NCI-H82 (cell line): ENCODE data around the gene PLD1.
"Not testable (repeated sequence)": the region's sequence is repeated elsewhere in the genome, so short reads cannot be mapped to it uniquely, and the experiment has no call there.

Source experiments
- DNase-seq: peaks from one replicate; lab custom pipeline; 2025; lab: John Stamatoyannopoulos, UW

The PLD1 gene

GRCh38 chr3:171814662-171815061 is 4.4 kb upstream of the PLD1 start:
- not testable (repeated sequence) for DNase-seq

DNA sequence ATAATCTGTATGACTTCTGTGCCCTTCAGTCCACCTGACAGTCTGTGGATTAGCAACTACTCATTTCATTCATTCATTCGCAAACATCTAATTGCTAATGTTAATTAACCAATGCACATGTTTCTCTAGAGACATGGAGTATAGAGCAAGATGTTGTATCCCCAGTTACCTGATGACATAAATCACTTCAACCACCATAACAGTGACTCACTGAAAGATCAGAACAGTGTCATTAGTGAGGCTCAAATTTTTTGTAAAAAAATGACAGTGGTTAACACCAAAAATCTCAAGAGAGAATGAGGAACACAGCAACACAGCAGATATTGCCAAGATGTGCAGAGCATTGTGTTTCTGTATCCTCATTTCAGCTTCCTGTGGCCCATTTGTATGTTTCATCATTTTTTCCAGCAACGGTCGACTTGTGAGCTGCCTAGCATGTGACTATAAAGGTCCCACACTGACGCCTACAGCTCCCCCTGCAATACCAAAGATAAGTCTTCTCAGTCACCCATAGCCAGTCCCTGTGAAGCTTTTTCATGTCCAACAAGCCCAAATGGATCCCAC is 3.7 kb upstream of the PLD1 start:
- DNase-seq, result no peak

DNA sequence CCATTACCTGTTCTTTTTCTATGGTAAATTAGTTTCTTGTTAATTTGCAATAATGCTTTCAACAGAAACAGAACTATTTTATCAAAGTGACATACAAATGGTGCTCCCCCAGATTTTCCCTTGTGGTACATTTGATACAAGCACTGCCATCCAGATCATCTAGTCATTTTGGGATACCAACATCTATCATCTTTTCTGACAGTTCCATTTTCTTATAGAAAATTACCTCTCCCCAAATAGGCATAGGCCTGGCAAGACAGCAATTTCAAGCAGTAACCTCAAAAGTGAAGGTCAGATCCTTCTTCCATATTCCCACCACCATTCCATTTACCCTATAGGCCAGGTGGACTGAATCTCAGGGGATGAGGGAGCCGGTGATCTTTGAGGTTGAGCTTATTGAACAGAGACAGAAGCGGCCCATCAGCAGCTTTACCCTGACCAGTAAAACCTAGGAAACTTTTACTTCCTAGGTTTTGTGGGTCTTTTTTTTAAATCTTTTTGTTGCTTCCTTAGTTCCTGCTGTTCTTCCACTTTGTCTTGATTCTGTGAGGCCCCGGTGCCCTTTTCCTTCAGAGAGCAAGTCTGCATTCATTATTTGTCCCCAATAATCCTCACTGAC is 3.1 kb upstream of the PLD1 start:
- no peak for DNase-seq

DNA sequence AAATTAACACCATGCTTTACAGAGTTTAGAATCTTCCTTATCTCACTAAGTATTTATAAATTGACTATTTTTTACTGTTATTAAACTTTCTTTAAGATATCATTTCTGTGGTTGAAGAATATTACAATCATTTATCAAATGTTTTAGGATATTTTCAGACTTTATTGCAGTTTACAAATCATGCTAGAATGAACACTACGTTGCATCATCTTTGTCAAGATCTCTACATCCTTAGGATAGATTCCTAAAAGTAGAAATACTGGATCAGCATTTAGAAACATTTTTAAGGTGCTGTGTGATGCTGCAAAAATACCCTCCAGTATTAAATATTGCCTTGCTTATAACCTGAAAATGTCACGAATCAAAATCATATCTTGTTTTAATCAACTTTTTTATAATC is 2.5 kb upstream of the PLD1 start:
- DNase-seq, result no peak

GRCh38 chr3:171811913-171812335 is 1.6 kb upstream of the PLD1 start:
- DNase-seq, result no peak

DNA sequence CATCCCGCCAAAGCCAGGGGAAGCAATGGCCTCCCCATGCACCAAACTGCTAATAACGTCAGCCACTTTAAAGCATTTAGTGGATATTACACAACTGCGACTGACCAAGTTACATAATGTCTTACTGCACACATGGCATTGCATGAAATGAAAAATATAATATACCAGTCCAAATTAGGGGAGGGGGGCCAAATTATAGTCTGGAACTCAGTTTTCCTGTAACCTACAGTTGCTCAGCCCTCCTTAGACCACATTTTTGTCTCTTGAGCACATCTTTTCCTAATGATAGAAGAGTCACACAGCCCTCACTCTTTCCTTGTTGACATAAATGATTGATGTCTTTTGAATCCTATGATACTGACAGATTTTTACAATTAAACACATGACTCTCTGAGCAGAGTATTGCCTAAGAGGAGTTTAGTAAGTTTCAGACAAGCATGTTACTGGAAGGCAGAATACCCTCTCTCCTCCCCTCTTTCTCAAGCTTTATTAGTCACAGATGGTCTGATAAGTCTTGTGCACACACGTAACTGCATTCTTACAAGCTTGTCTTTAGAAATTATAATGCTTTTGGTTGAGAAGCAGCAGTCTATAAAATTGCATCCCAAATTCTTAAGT is 1.1 kb upstream of the PLD1 start:
- DNase-seq, result peak; percentile 35

DNA sequence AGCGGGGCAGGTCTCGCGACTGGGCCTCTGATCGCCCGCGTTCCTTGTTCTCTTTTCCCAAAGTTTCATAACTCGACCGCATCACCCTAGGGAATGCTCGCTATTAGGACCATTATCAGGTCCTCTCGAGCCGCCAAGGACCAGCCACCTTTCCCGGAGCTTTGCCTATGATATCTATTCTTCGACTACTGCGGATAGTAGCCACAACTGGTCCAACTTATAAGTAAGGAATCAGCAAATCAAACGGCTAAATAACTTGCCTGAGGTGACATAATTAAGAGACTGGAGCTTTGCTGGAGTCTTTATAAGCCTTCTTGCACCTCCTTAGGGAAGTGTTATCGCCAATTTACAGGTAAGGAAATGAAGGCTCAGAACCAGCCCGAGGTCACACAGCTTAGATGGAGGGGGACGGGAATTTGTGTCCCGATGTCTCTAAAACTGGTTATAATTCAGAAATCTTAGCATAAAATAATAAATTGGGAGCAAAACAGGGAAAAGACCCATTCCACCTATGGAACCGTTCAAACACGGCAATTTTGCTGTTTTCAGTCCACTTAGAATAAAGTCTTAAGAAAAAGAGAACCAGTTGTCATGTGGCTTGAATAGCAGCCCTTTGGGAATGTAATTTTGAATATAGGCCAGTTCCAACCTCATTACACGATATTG is 479 bp upstream of the PLD1 start:
- no peak for DNase-seq

GRCh38 chr3:171809611-171809860 is 747 bp downstream of the PLD1 start:
- DNase-seq, result peak; percentile 33

DNA sequence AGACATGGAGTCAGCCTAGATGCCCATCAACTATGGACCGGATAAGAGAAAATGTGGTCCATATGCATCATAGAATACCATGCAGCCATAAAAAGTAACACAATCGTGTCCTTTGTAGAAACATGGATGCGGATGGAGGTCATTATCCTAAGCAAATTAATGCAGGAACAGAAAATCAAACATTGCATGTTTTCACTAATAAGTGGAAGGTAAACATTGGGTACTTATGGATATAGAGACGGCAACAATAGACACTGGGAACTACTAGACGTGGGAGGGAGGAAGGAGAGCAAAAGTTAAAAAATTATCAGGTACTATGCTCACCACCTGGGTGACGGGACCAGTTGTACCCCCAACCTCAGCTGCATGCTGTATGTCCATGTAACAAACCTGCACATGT is 2.5 kb downstream of the PLD1 start:
- no peak for DNase-seq

DNA sequence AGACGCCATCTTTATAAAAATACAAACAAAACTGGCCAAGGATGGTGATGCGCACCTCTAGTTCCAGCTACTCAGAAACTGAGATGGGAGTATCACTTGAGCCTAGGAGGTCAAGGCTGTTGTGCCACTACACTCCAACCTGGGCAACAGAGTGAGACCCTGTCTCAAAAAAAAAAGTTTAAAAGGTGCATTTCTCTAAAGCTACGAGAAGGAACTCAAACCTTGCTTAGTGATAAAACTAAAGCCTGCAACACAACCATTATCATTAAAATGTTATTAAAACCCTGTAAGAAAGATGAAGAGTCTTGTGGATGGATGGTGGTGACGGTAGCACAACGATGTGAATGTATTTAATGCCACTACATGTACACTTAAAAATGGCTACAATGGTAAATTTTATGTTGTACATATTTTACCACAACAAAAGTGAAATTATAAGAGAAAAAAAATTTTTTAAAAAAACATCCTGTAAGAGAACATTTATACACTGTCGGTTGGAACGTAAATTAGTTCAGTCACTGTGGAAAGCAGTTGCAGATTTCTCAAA is 3.1 kb downstream of the PLD1 start:
- DNase-seq, result no peak

DNA sequence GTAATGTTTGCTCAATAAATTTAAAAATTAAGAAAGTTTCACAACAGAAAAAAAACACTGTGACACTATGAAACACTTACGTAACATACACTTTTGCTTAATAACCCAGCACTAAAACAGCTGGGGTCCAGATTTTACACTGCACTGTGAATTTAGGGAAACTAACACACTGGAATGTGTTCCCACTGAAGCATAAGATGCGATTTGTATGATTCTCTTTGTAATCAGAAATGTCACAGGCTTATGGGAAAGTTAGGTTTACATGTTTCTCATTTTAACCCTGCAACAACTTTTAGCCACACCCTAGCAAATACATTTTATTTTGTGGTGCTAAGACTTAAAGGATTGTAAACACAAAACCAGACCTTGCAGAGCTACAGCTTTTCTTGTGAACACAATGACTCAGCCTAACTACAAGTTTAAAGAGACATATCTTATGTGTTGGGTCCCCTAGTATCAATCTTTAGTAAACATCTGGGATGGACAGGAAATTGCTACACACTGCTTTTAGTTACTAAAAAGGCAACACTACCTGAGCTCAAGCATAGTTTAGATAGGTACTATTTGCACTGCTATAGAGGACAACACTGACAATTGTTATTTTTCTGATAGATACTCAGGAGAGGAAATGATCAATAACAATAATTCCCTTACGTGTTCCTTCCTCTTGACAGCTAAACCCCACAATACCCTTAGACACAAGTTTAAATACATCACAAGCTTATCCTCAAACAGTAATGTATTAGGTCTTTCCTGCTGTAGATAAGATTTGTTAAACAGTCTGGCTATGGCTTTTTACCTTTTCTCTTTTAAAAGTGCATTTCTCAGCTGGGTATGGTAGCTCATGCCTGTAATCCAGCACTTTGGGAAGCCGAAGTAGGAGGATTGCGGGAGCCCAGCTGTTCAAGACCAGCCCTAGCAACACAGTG is 3.8 kb downstream of the PLD1 start:
- DNase-seq, result no peak

GRCh38 chr3:171805687-171806086 is 4.6 kb downstream of the PLD1 start:
- no peak for DNase-seq

DNA sequence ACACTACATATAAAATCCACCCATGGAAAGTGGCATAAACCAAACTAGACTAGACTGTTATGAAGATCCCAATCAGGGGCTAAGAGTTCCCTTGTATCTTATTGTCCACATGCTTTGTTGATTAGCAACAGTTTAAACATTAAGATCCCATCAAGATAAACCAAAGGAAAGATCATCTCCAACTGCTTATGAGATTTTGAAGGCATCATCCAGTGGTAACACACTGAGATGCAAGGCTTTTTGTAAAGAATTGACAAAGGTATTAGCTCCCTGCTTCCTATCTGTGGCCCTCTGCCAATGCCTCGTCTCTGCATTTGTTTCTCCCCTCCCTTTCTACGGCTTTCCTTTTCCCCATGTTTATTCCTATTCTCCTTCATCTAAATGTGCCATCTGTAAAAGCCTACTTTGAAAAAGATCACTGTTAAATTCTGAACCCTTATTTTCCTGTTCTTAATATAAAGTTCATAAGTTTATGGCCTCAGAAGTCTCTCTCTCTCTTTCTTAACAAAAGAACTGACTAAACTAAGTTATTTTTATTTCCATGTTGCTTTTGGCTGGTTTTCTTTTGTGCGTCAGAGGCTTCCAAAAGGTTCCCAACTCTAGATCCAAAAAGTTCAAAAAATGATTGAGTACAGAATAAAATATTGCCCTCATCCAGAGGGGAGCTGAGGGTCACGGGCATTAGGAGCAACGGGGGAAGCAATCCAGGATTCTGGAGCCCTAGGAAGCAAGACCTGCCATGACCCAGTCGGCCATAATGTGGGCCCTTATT is 5.5 kb downstream of the PLD1 start:
- no peak for DNase-seq

GRCh38 chr3:171803044-171803443 is 7.2 kb downstream of the PLD1 start:
- no peak for DNase-seq

DNA sequence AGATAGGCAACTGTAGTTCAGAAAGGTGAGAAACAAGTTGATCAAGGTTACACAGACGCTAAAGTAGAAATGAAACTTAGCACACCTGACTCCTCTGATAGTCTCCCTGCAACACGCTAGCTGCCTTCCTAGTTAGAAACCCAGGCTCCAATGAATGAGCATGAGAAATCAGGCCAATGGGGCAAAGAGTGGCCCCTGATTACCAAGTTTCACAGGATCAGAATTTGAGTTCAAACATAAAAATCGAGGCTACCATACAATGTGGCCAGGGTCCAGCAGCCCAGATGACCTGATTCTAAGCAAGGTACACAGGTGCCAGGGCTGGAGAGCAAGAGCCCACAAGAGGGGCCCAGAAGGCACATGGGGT is 7.7 kb downstream of the PLD1 start:
- DNase-seq, result no peak

DNA sequence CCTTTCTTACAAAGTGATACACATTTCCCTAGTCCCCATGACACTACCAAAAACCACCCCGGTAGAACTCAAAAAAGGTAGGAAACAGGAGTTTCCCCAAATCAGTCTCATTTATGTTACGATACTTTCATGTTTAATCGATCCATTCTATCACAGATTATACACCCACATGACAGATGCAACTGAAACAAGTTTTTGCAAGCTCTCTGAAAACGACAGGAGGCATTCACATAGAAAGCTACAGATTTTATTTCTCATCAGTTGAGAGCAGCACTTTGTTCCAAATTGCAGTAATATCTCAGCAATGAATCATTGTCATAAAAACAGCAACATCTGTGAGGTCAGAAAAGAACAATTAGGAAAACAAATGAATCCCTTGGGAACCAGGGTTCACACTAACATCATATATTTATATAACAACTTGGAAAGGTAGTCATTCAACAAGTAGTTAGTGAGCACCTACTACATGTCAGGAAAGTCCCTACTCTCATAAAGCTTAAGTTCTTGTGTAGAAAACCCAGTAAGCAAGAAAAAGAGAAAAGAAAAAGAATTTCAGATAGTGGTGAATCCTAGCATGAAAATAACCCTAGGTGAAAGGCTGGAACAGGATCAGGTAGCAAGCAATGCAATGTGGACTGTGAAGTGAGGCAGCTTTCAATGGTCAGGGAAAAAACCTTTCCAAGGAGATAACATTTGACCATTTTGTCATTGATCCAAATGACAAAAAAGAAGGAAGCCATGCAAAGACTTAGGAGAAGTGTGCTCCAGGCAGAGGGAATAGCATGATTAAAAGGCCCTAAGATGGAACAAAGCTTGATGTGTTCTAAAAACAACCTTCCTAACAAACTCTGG is 8.3 kb downstream of the PLD1 start:
- DNase-seq, result no peak

DNA sequence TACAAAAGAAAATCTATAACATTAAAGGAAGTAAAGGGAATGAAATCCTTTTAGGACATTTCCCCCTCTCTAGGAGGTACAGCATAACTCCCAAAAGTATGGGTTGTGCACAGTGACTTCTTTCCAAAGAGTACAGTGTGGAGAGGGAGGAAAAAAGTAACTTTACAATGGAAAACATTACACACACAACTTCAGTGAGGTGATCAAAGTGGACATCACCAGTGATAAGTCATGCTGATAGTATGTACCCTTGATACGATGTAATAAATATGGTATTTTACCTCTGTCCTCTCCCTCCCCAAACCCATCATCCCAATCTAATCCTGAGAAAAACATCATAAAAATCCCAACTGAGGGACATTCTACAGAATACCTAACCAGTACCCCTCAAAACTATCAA is 10.8 kb downstream of the PLD1 start:
- no peak for DNase-seq

DNA sequence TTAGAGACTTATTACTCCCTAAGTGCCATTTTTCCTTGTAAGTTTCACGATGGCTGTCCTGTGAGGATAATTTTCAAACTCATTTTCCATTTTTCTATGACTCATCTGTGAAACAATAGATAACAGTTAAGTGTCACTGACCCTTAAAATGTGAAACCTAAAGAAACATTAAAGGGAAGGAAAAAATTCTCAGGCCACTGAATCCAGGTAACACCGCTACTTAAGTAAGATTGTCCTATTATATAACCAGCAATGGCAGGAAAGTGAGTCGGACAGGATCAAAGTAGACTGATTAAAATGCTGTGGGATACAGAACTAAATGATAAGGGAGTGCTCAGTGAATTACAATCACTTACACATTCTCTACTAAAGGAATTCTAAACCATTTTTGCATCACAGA is 12.4 kb downstream of the PLD1 start:
- DNase-seq, result no peak

GRCh38 chr3:171797265-171797679 is 13.0 kb downstream of the PLD1 start:
- DNase-seq, result no peak

- DNase-seq, result no peak
These were observed 13.5 kb downstream of the PLD1 start for GRCh38 chr3:171796625-171797264.
